ENCODE data around the gene SDHB. TPM values are rescaled to one million over a fixed set of nuclear protein-coding genes. Genes with fewer than 3 reads are reported as not detected.
"Not testable (repeated sequence)": the region's sequence is repeated elsewhere in the genome, so short reads cannot be mapped to it uniquely, and the experiment has no call there.

The SDHB gene
- total and polyA plus RNA-seq, 4 donors, result 59.1 to 117 (median 83.5) TPM

- H3K27ac ChIP-seq (ENCODE audit: low read depth in 1 of 2, low read length in 1 of 2), result no peak overlapping the region
Observed at GRCh38 chr1:17066361-17067068, 12.7 kb upstream of the SDHB start.

GRCh38 chr1:17065666-17066065, 11.8 kb upstream of the SDHB start:
- DNase-seq, result no peak
- H3K4me1 ChIP-seq (ENCODE audit: control insufficient read depth in 5 of 5, insufficient read depth in 5 of 5, low read length in 5 of 5), result peaks cover 0 to 2% (median 0%) of the 10 kb centered on the region in 5 donors
- no peaks in the 10 kb centered on the region for H3K36me3 ChIP-seq (ENCODE audit: control insufficient read depth in 4 of 4, insufficient read depth in 4 of 4, low read length in 4 of 4)
- no peaks in the 10 kb centered on the region for H3K27me3 ChIP-seq (ENCODE audit: control insufficient read depth in 3 of 3, insufficient read depth in 3 of 3, low read length in 2 of 3)
- 76 to 80% methylated on average over 7 of the region's 7 CpGs for WGBS, 2 donors
- H3K9me3 ChIP-seq (ENCODE audit: control insufficient read depth in 4 of 4, insufficient read depth in 3 of 4, low read length in 3 of 4), result peaks cover 0 to 2% (median 0%) of the 10 kb centered on the region in 4 donors
- no peak for ATAC-seq (ENCODE audit: insufficient read depth, low FRiP score)
- TF ChIP-seq CTCF (IDR thresholded peaks at IDR 0.05; ENCODE audit: control extremely low read depth, extremely low read depth), result no peak
- H3K9ac ChIP-seq (ENCODE audit: insufficient read depth in 1 of 2, low read length in 2 of 2), result no peak overlapping the region
- no peak overlapping the region for H3K4me3 ChIP-seq
- no peak overlapping the region for H3K27ac ChIP-seq (ENCODE audit: low read depth in 1 of 2, low read length in 1 of 2)

More at GRCh38 chr1:17066361-17067068, 12.7 kb upstream of the SDHB start:
- Histone ChIP-seq H3K27me3 (ENCODE audit: control insufficient read depth in 3 of 3, insufficient read depth in 3 of 3, low read length in 2 of 3) (no peaks in the 10 kb centered on the region), H3K36me3 (ENCODE audit: control insufficient read depth in 4 of 4, insufficient read depth in 4 of 4, low read length in 4 of 4) (no peaks in the 10 kb centered on the region), H3K9me3 (ENCODE audit: control insufficient read depth in 4 of 4, insufficient read depth in 3 of 4, low read length in 3 of 4) (peaks cover 0 to 2% (median 0%) of the 10 kb centered on the region in 4 donors), H3K4me3 (no peak overlapping the region), H3K9ac (ENCODE audit: insufficient read depth in 1 of 2, low read length in 2 of 2) (no peak overlapping the region), H3K4me1 (ENCODE audit: control insufficient read depth in 5 of 5, insufficient read depth in 5 of 5, low read length in 5 of 5) (peaks cover 0 to 2% (median 0%) of the 10 kb centered on the region in 5 donors)
- ATAC-seq (ENCODE audit: insufficient read depth, low FRiP score), result no peak
- no peak for TF ChIP-seq CTCF (IDR thresholded peaks at IDR 0.05; ENCODE audit: control extremely low read depth, extremely low read depth)
- no peak for DNase-seq
- 44 to 65% methylated on average over 11 of the region's 11 CpGs for WGBS, 2 donors

- WGBS, 2 donors, result 70 to 72% methylated on average over 7 of the region's 7 CpGs
- not testable (repeated sequence) for H3K4me1 ChIP-seq (ENCODE audit: control insufficient read depth in 5 of 5, insufficient read depth in 5 of 5, low read length in 5 of 5); H3K36me3 ChIP-seq (ENCODE audit: control insufficient read depth in 4 of 4, insufficient read depth in 4 of 4, low read length in 4 of 4); ATAC-seq (ENCODE audit: insufficient read depth, low FRiP score); H3K27ac ChIP-seq (ENCODE audit: low read depth in 1 of 2, low read length in 1 of 2); DNase-seq; H3K9me3 ChIP-seq (ENCODE audit: control insufficient read depth in 4 of 4, insufficient read depth in 3 of 4, low read length in 3 of 4); H3K9ac ChIP-seq (ENCODE audit: insufficient read depth in 1 of 2, low read length in 2 of 2); H3K4me3 ChIP-seq; H3K27me3 ChIP-seq (ENCODE audit: control insufficient read depth in 3 of 3, insufficient read depth in 3 of 3, low read length in 2 of 3)
Observed at GRCh38 chr1:17062751-17063150, 8.9 kb upstream of the SDHB start.

GRCh38 chr1:17061892-17062291, 8.1 kb upstream of the SDHB start:
- H3K27ac ChIP-seq (ENCODE audit: low read depth in 1 of 2, low read length in 1 of 2), result no peak overlapping the region
- no peaks in the 10 kb centered on the region for H3K36me3 ChIP-seq (ENCODE audit: control insufficient read depth in 4 of 4, insufficient read depth in 4 of 4, low read length in 4 of 4)
- H3K4me1 ChIP-seq (ENCODE audit: control insufficient read depth in 5 of 5, insufficient read depth in 5 of 5, low read length in 5 of 5), result peaks cover 0 to 2% (median 0%) of the 10 kb centered on the region in 5 donors
- 66 to 79% methylated on average over 2 of the region's 2 CpGs for WGBS, 2 donors
- peaks cover 0 to 2% (median 0%) of the 10 kb centered on the region in 4 donors for H3K9me3 ChIP-seq (ENCODE audit: control insufficient read depth in 4 of 4, insufficient read depth in 3 of 4, low read length in 3 of 4)
- no peak overlapping the region for H3K9ac ChIP-seq (ENCODE audit: insufficient read depth in 1 of 2, low read length in 2 of 2)
- no peak for ATAC-seq (ENCODE audit: insufficient read depth, low FRiP score)
- no peak overlapping the region for H3K4me3 ChIP-seq
- TF ChIP-seq CTCF (IDR thresholded peaks at IDR 0.05; ENCODE audit: control extremely low read depth, extremely low read depth), result no peak
- no peak for DNase-seq
- H3K27me3 ChIP-seq (ENCODE audit: control insufficient read depth in 3 of 3, insufficient read depth in 3 of 3, low read length in 2 of 3), result peaks cover 0 to 2% (median 0%) of the 10 kb centered on the region in 3 donors
